ENCODE measurements around the gene IPO9. TPM values are rescaled to one million over a fixed set of nuclear protein-coding genes. Genes with fewer than 3 reads are reported as not detected.
"Not testable (repeated sequence)": the region's sequence is repeated elsewhere in the genome, so short reads cannot be mapped to it uniquely, and the experiment has no call there.

The IPO9 gene
- total RNA-seq, 2 donors from 2014 or later = 11.7 to 12.2 TPM

- H3K9me3 ChIP-seq = no peaks in the 10 kb centered on the region
- intact Hi-C loops (cut with DNase I) = no loop called here
- H3K4me3 ChIP-seq = no peak overlapping the region
- TF ChIP-seq POLR2A (IDR thresholded peaks at IDR 0.05) (no peak), CTCF (IDR thresholded peaks at IDR 0.05) (no peak)
- no peaks in the 10 kb centered on the region for H3K27me3 ChIP-seq
- 71 to 75% methylated on average over 16 of the region's 16 CpGs for WGBS, 2 donors
- DNase-seq (no peak), ATAC-seq (no peak)
- H3K36me3 ChIP-seq (replicated peaks in 1 of 2; ENCODE audit: insufficient read depth in 1 of 2, low read depth in 2 of 2) = no peaks in the 10 kb centered on the region
- H3K27ac ChIP-seq = peak overlapping the region in 1 of 4 donors; percentile 85
- peaks cover 25% of the 10 kb centered on the region for H3K4me1 ChIP-seq
These were observed 639 bp upstream of the IPO9 start for GRCh38 chr1:201828217-201828819.

- intact Hi-C loops (cut with DNase I) = no loop called here
- H3K4me3 ChIP-seq = no peak overlapping the region
- DNase-seq = no peak
- 85 to 96% methylated on average over 4 of the region's 4 CpGs for WGBS, 2 donors
- H3K4me1 ChIP-seq = peaks cover 25% of the 10 kb centered on the region
- no peak for TF ChIP-seq POLR2A (IDR thresholded peaks at IDR 0.05)
- no peak for TF ChIP-seq CTCF (IDR thresholded peaks at IDR 0.05)
- no peaks in the 10 kb centered on the region for H3K36me3 ChIP-seq (replicated peaks in 1 of 2; ENCODE audit: insufficient read depth in 1 of 2, low read depth in 2 of 2)
- H3K27ac ChIP-seq = no peak overlapping the region
- no peaks in the 10 kb centered on the region for H3K9me3 ChIP-seq
- H3K27me3 ChIP-seq = no peaks in the 10 kb centered on the region
- no peak for ATAC-seq
These were observed 2.4 kb downstream of the IPO9 start for GRCh38 chr1:201831371-201831770.

- H3K36me3 ChIP-seq (replicated peaks in 1 of 2; ENCODE audit: insufficient read depth in 1 of 2, low read depth in 2 of 2) = no peaks in the 10 kb centered on the region
- TF ChIP-seq CTCF (IDR thresholded peaks at IDR 0.05) (no peak), POLR2A (IDR thresholded peaks at IDR 0.05) (no peak)
- no peaks in the 10 kb centered on the region for H3K27me3 ChIP-seq
- peaks cover 24% of the 10 kb centered on the region for H3K4me1 ChIP-seq
- no peak overlapping the region for H3K4me3 ChIP-seq
- WGBS, 2 donors = 87 to 93% methylated on average over 5 of the region's 5 CpGs
- intact Hi-C loops (cut with DNase I) = no loop called here
- DNase-seq (no peak), ATAC-seq (no peak)
- H3K9me3 ChIP-seq = no peaks in the 10 kb centered on the region
- H3K27ac ChIP-seq = no peak overlapping the region
These were observed 5.7 kb downstream of the IPO9 start for GRCh38 chr1:201834621-201835020.

GRCh38 chr1:201838381-201838780 is 9.4 kb downstream of the IPO9 start:
- DNase-seq (no peak), ATAC-seq (no peak)
- no peak overlapping the region for H3K4me3 ChIP-seq
- no peak overlapping the region for H3K27ac ChIP-seq
- intact Hi-C loops (cut with DNase I) = no loop called here
- no peaks in the 10 kb centered on the region for H3K4me1 ChIP-seq
- H3K27me3 ChIP-seq = no peaks in the 10 kb centered on the region
- TF ChIP-seq POLR2A (IDR thresholded peaks at IDR 0.05) = no peak
- no peak for TF ChIP-seq CTCF (IDR thresholded peaks at IDR 0.05)
- no peaks in the 10 kb centered on the region for H3K9me3 ChIP-seq
- H3K36me3 ChIP-seq (replicated peaks in 1 of 2; ENCODE audit: insufficient read depth in 1 of 2, low read depth in 2 of 2) = no peaks in the 10 kb centered on the region
- 47 to 63% methylated on average over 2 of the region's 2 CpGs for WGBS, 2 donors

- H3K9me3 ChIP-seq; H3K4me1 ChIP-seq; DNase-seq; H3K27me3 ChIP-seq; intact Hi-C loops (cut with DNase I); H3K27ac ChIP-seq; H3K4me3 ChIP-seq; H3K36me3 ChIP-seq (replicated peaks in 1 of 2; ENCODE audit: insufficient read depth in 1 of 2, low read depth in 2 of 2); ATAC-seq: not testable (repeated sequence)
- 92 to 98% methylated on average over 9 to 10 of the region's 10 CpGs for WGBS, 2 donors
These were observed 10.1 kb downstream of the IPO9 start for GRCh38 chr1:201839089-201839488.
